Effector memory CD8-positive, alpha-beta T cell (primary cell): ENCODE results near the gene APOBEC3G.
"Not testable (repeated sequence)": the region's sequence is repeated elsewhere in the genome, so short reads cannot be mapped to it uniquely, and the experiment has no call there.

Experiments
- ATAC-seq: fragments of 150-1000 bp; cut with Tn5 transposase; replicated peaks from 2 replicates; pipeline ENCODE4 v1.10.0; 2021; ENCODE audit warnings: mild to moderate bottlenecking, moderate library complexity
- DNase-seq, 3 experiments: peaks; one replicate each; pipeline ENCODE4 v3.0.0; 2021
- H3K27ac Mint-ChIP-seq, 2 donors: one replicate each; pipeline ENCODE4 v1.8.0; 2022; ENCODE audit warnings: mild to moderate bottlenecking in 2 of 2, mixed read lengths in 2 of 2, moderate library complexity in 2 of 2
- H3K27me3 Mint-ChIP-seq, 2 donors: one replicate each; pipeline ENCODE4 v1.8.0; 2022; ENCODE audit warnings: mixed read lengths in 2 of 2
- H3K36me3 Mint-ChIP-seq: one replicate; pipeline ENCODE4 v1.8.0; 2022; ENCODE audit warnings: mild to moderate bottlenecking, moderate library complexity, mixed read lengths; ENCODE audit not compliant: insufficient read depth
- H3K4me1 Mint-ChIP-seq, 2 donors: one replicate each; pipeline ENCODE4 v1.8.0; 2022; ENCODE audit warnings: low read depth in 2 of 2, mixed read lengths in 2 of 2
- H3K4me3 Mint-ChIP-seq, 2 donors: one replicate each; pipeline ENCODE4 v1.8.0; 2022; ENCODE audit warnings: mild to moderate bottlenecking in 2 of 2, mixed read lengths in 2 of 2, moderate library complexity in 2 of 2
- H3K9me3 Mint-ChIP-seq, 2 donors: one replicate each; pipeline ENCODE4 v1.8.0; 2022; ENCODE audit warnings: mixed read lengths in 2 of 2

Gene APOBEC3G

GRCh38 chr22:39077912-39078311 is 837 bp downstream of the APOBEC3G start:
- peaks cover 53 to 64% of the 10 kb centered on the region in 2 donors for H3K4me1 Mint-ChIP-seq
- peaks cover 60% of the 10 kb centered on the region for H3K36me3 Mint-ChIP-seq

GRCh38 chr22:39078329-39078728 is 1.3 kb downstream of the APOBEC3G start:
- Mint-ChIP-seq H3K9me3 (no peaks in the 10 kb centered on the region), H3K36me3 (peaks cover 64% of the 10 kb centered on the region), H3K4me3 (peak overlapping the region; percentile 92 to 98), H3K27me3 (no peaks in the 10 kb centered on the region), H3K4me1 (peaks cover 57 to 68% of the 10 kb centered on the region in 2 donors), H3K27ac (peak overlapping the region; percentile 98 to 99)
- DNase-seq: peak in 2 of 3 experiments; percentile 30 to 43
- ATAC-seq: no peak

More at GRCh38 chr22:39077912-39078311, 837 bp downstream of the APOBEC3G start:
- Mint-ChIP-seq H3K27ac (peak overlapping the region; percentile 98 to 99), H3K4me3 (peak overlapping the region; percentile 92 to 98)
- H3K9me3 Mint-ChIP-seq, DNase-seq, ATAC-seq, H3K27me3 Mint-ChIP-seq: not testable (repeated sequence)

- H3K27me3 Mint-ChIP-seq, H3K9me3 Mint-ChIP-seq, ATAC-seq, DNase-seq: not testable (repeated sequence)
- Mint-ChIP-seq H3K4me1 (peaks cover 62 to 73% of the 10 kb centered on the region in 2 donors), H3K4me3 (peak overlapping the region; percentile 92 to 98), H3K27ac (peak overlapping the region; percentile 98 to 99), H3K36me3 (peaks cover 70% of the 10 kb centered on the region)
Observed at GRCh38 chr22:39079054-39079637, 2.1 kb downstream of the APOBEC3G start.

- DNase-seq (peak; percentile 61 to 65 (median 65)), ATAC-seq (peak; percentile 58)
- H3K4me3 Mint-ChIP-seq: peak overlapping the region; percentile 92 to 98
- H3K27me3 Mint-ChIP-seq: no peaks in the 10 kb centered on the region
- no peaks in the 10 kb centered on the region for H3K9me3 Mint-ChIP-seq
- peak overlapping the region; percentile 98 to 99 for H3K27ac Mint-ChIP-seq
- peaks cover 64 to 73% of the 10 kb centered on the region in 2 donors for H3K4me1 Mint-ChIP-seq
- peaks cover 78% of the 10 kb centered on the region for H3K36me3 Mint-ChIP-seq
Observed at GRCh38 chr22:39080052-39080762, 3.1 kb downstream of the APOBEC3G start.

- Mint-ChIP-seq H3K27me3 (no peaks in the 10 kb centered on the region), H3K27ac (peak overlapping the region; percentile 98 to 99), H3K36me3 (peaks cover 86% of the 10 kb centered on the region), H3K9me3 (no peaks in the 10 kb centered on the region), H3K4me1 (peaks cover 66 to 74% of the 10 kb centered on the region in 2 donors), H3K4me3 (peak overlapping the region; percentile 92 to 98)
- DNase-seq (no peak), ATAC-seq (no peak)
Observed at GRCh38 chr22:39081016-39081415, 3.9 kb downstream of the APOBEC3G start.

- peaks cover 92% of the 10 kb centered on the region for H3K36me3 Mint-ChIP-seq
- peak overlapping the region; percentile 98 to 99 for H3K27ac Mint-ChIP-seq
- H3K4me1 Mint-ChIP-seq: peaks cover 67 to 75% of the 10 kb centered on the region in 2 donors
- H3K27me3 Mint-ChIP-seq: no peaks in the 10 kb centered on the region
- ATAC-seq (no peak), DNase-seq (no peak)
- H3K9me3 Mint-ChIP-seq: no peaks in the 10 kb centered on the region
- H3K4me3 Mint-ChIP-seq: peak overlapping the region; percentile 92 to 98
Observed at GRCh38 chr22:39081598-39081997, 4.5 kb downstream of the APOBEC3G start.

- Mint-ChIP-seq H3K36me3 (peaks cover 88% of the 10 kb centered on the region), H3K4me1 (peaks cover 68 to 82% of the 10 kb centered on the region in 2 donors)
- ATAC-seq: no peak
Observed at GRCh38 chr22:39083212-39084165, 6.4 kb downstream of the APOBEC3G start.

GRCh38 chr22:39084666-39085065 is 7.6 kb downstream of the APOBEC3G start:
- H3K4me1 Mint-ChIP-seq: peaks cover 74 to 85% of the 10 kb centered on the region in 2 donors
- peaks cover 79% of the 10 kb centered on the region for H3K36me3 Mint-ChIP-seq
- peak overlapping the region; percentile 96 to 99 for H3K27ac Mint-ChIP-seq
- H3K27me3 Mint-ChIP-seq: no peaks in the 10 kb centered on the region
- no peaks in the 10 kb centered on the region for H3K9me3 Mint-ChIP-seq
- DNase-seq (no peak), ATAC-seq (no peak)
- peak overlapping the region; percentile 8 to 18 for H3K4me3 Mint-ChIP-seq

More at GRCh38 chr22:39083212-39084165, 6.4 kb downstream of the APOBEC3G start:
- Mint-ChIP-seq H3K4me3 (peak overlapping the region; percentile 92 to 98), H3K27me3 (no peaks in the 10 kb centered on the region), H3K9me3 (no peaks in the 10 kb centered on the region), H3K27ac (peak overlapping the region; percentile 98 to 99)
- DNase-seq: no peak

- Mint-ChIP-seq H3K4me1 (peaks cover 74 to 87% of the 10 kb centered on the region in 2 donors), H3K36me3 (peaks cover 74% of the 10 kb centered on the region), H3K27me3 (no peaks in the 10 kb centered on the region), H3K27ac (peak overlapping the region; percentile 96 to 99), H3K9me3 (no peaks in the 10 kb centered on the region), H3K4me3 (peak overlapping the region; percentile 25 to 41)
- DNase-seq (no peak), ATAC-seq (no peak)
Observed at GRCh38 chr22:39087098-39087497, 10.0 kb downstream of the APOBEC3G start.

- peak overlapping the region; percentile 96 to 99 for H3K27ac Mint-ChIP-seq
- H3K4me3 Mint-ChIP-seq: peak overlapping the region; percentile 25 to 82
- peaks cover 67% of the 10 kb centered on the region for H3K36me3 Mint-ChIP-seq
- no peak for DNase-seq
- no peak for ATAC-seq
- H3K9me3 Mint-ChIP-seq: no peaks in the 10 kb centered on the region
- no peaks in the 10 kb centered on the region for H3K27me3 Mint-ChIP-seq
- peaks cover 76 to 88% of the 10 kb centered on the region in 2 donors for H3K4me1 Mint-ChIP-seq
Observed at GRCh38 chr22:39087881-39088684, 11.0 kb downstream of the APOBEC3G start.

- no peak for DNase-seq
- Mint-ChIP-seq H3K36me3 (peaks cover 65% of the 10 kb centered on the region), H3K27ac (peak overlapping the region; percentile 96 to 99), H3K4me1 (peaks cover 73 to 85% of the 10 kb centered on the region in 2 donors), H3K4me3 (peak overlapping the region; percentile 82 to 84), H3K9me3 (no peaks in the 10 kb centered on the region), H3K27me3 (no peaks in the 10 kb centered on the region)
- no peak for ATAC-seq
Observed at GRCh38 chr22:39088685-39089032, 11.6 kb downstream of the APOBEC3G start.

- Mint-ChIP-seq H3K4me1 (peaks cover 79 to 93% of the 10 kb centered on the region in 2 donors), H3K36me3 (peaks cover 63% of the 10 kb centered on the region), H3K27ac (peak overlapping the region; percentile 96 to 99), H3K4me3 (peak overlapping the region; percentile 82 to 84), H3K27me3 (no peaks in the 10 kb centered on the region), H3K9me3 (no peaks in the 10 kb centered on the region)
- DNase-seq (no peak), ATAC-seq (no peak)
Observed at GRCh38 chr22:39089928-39090327, 12.9 kb downstream of the APOBEC3G start.
